AG04449 (cell line): ENCODE results near the gene LRRC46.

Experiments
- CTCF ChIA-PET: fragments of 350-600 bp; formaldehyde crosslinking; extraction: SDS; loops from one replicate; lab custom pipeline; 2021; ENCODE audit warnings: antibody characterized with exemption; lab: Yijun Ruan, JAX
- POLR2A ChIA-PET: fragments of 400-600, 350-600 bp; formaldehyde crosslinking; extraction: SDS; loops from one replicate; lab custom pipeline; 2020; ENCODE audit warnings: antibody characterized with exemption, inconsistent platforms; lab: Yijun Ruan, JAX
- DNase-seq: peaks from one replicate; pipeline ENCODE4 v3.0.0-alpha.2; 2010; ENCODE audit warnings: low read depth, low spot score
- H3K4me3 ChIP-seq: 2 replicates; pipeline ENCODE4 v1.5.1; 2011; ENCODE audit warnings: low read depth, mild to moderate bottlenecking, control low read depth, low read length
- TF ChIP-seq, protein P1 (sequence below): IDR thresholded peaks from one replicate; pipeline ENCODE4 v1.5.1; 2011; ENCODE audit warnings: mild to moderate bottlenecking, moderate library complexity, low read length, control low read depth, inconsistent platforms; ENCODE audit not compliant: insufficient read depth; ENCODE audit errors: missing control alignments

The LRRC46 gene

DNA sequence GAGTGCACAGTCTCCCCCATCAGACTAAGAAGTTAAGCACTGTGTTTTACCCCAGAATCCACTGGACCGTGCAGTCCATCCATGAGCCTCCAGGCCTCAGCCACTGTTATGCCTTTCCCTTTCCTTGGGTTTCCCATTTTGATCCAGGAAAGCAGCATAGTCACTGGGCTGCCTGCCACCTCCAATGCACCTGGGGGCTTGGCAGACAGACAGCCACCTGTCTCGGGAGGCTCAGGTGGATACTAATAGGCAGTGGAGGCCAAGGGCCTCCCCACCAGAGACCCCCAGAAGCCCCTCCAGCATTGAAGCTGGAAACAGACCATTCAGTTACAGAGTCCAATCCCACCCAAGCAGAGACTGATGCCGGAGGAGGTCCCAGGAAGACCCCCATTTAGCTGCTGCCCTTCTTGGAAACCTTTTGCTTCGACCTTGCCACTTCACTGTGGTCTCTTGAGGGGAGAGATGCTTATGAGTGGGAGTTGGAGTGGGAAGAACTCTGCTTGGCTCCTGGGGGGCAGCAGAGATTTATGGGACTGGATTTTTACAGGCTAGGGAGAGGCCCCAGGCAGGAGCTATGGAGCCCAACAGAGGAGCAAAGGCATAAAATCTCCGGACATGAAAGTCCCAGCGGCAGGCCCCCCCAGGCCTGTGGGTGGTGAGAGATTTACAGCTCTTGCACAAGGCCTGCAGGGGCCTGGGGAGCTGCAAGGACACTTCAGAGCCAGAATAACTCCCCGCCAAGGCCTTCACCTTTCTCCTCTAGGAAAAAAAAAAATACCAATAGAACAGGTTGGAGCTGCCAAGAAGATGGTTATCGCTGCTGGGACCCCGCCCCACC, 52.3 kb downstream of the LRRC46 start:
- CTCF ChIA-PET = interaction anchor here (0.7 to 18.8 kb wide), 7 partner anchors 9 to 134 kb away, joined by 3 to 1547 read pairs (median 6); partner anchors contain the start of genes CDK5RAP3, SCRN2, SP2 and SP6
- no peak overlapping the region for H3K4me3 ChIP-seq
- TF ChIP-seq, protein P1, sequence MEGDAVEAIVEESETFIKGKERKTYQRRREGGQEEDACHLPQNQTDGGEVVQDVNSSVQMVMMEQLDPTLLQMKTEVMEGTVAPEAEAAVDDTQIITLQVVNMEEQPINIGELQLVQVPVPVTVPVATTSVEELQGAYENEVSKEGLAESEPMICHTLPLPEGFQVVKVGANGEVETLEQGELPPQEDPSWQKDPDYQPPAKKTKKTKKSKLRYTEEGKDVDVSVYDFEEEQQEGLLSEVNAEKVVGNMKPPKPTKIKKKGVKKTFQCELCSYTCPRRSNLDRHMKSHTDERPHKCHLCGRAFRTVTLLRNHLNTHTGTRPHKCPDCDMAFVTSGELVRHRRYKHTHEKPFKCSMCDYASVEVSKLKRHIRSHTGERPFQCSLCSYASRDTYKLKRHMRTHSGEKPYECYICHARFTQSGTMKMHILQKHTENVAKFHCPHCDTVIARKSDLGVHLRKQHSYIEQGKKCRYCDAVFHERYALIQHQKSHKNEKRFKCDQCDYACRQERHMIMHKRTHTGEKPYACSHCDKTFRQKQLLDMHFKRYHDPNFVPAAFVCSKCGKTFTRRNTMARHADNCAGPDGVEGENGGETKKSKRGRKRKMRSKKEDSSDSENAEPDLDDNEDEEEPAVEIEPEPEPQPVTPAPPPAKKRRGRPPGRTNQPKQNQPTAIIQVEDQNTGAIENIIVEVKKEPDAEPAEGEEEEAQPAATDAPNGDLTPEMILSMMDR = no peak
- POLR2A ChIA-PET = interaction anchor here (0.6 to 1.1 kb wide), 3 partner anchors 12 to 87 kb away, joined by 3 read pairs; partner anchors contain the start of genes CDK5RAP3, LRRC46 and MRPL10
- DNase-seq = no peak

DNA sequence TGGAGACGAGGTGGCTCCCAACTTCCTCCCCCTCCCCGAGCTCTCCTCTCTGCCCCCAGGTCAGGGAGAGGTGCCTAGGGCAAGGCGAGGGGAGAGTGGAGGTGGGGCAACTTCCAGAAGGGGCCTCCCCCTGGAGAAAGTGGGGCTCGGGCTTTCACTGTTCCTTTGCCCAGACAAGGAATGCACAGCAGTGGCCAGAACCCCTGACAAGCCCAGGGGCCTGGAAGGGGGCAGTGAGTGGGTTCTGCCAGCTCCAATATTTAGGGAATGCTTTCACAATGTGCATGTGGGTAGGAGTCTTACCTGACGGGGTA, 52.9 kb downstream of the LRRC46 start:
- no peak for DNase-seq
- POLR2A ChIA-PET = interaction anchor here (0.6 to 1.1 kb wide), 3 partner anchors 11 to 87 kb away, joined by 3 read pairs; partner anchors contain the start of genes CDK5RAP3, LRRC46 and MRPL10
- H3K4me3 ChIP-seq = no peak overlapping the region
- CTCF ChIA-PET = interaction anchor here (0.7 to 18.8 kb wide), 8 partner anchors 9 to 134 kb away, joined by 3 to 1547 read pairs (median 6); partner anchors contain the start of genes CDK5RAP3, SCRN2, SP2 and SP6
- TF ChIP-seq, protein P1 = no peak

DNA sequence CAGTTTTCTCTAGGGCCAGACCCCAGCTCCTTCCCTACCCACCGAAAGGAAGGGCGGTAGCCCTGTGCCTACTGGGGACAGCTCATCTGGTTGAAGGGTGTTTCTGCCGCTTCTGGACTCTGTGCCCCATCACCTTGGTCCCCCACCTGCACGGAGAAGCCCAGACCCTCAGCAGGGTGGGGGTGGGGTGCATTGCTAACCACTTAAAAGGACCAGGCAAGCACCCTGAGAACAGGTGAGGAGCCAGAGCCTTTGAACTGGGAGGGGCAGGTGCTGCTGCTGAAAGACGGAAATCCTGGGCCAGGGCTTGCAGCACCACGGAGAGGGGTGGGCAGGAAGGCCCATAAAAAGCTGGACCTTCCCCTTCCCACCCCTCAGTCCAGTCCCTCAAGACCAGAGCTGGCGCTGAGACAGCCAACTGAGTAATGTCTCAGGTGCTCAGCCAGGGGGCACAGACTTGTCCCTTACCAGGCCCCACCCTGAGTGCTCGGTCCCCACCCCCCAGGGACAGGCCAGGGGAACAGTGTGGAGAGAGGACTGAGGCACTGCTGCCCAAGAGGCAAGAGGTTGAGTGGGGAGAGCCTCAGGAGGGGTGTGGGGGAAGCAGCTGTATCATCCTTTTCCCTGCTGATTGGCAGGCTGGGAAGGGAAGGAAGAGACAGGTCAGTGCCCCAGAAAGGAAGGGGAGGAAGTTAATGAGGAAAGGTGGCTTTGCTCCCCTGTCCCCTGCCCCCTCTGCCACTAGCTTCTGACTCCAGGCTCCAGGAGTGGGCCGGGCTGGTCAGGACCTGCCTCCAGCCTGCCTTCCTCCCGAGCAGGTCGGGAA, 53.6 kb downstream of the LRRC46 start:
- TF ChIP-seq, protein P1 = no peak
- ChIA-PET CTCF (interaction anchor here (1.2 to 18.8 kb wide), 7 partner anchors 9 to 85 kb away, joined by 4 to 1547 read pairs (median 6); partner anchors contain the start of genes CDK5RAP3, SCRN2, SP2 and SP6), POLR2A (interaction anchor here (0.9 kb wide), 1 partner anchor 86 kb away, joined by 3 read pairs; the partner anchor contains the start of gene CDK5RAP3)
- DNase-seq = no peak
- H3K4me3 ChIP-seq = no peak overlapping the region
